HCT116 (cell line): ENCODE measurements around the gene LRFN2. TPM values are rescaled to one million over a fixed set of nuclear protein-coding genes. Genes with fewer than 3 reads are reported as not detected.

Source experiments
- ATAC-seq: fragments of 200-7000 bp; cut with Tn5 transposase; 2 replicates; pipeline ENCODE4 v1.9.1; 2020; ENCODE audit warnings: mild to moderate bottlenecking, moderate library complexity
- BruUV-seq: library from RNA; stranded (reverse); fragments of 400-500 nt; replicated peaks from 2 replicates; lab custom pipeline; 2021; lab: Mats Ljungman, UMichigan
- CTCF ChIA-PET: fragments of 300-600 bp; sonication (Branson Sonifier 250); formaldehyde crosslinking; loops from one replicate; lab custom pipeline; 2021; ENCODE audit warnings: antibody characterized with exemption; lab: Charles Lee
- POLR2A ChIA-PET: fragments of 300-600, 350-600 bp; sonication (Branson Sonifier 250); formaldehyde crosslinking; loops from one replicate; lab custom pipeline; 2021; ENCODE audit warnings: antibody characterized with exemption; lab: Charles Lee
- RAD21 ChIA-PET, 2 experiments: fragments of 300-600 bp; sonication (Branson Sonifier 250); formaldehyde crosslinking; loops; one replicate each; lab custom pipeline; 2023; ENCODE audit warnings: low total read pairs in 2 of 2; ENCODE audit not compliant: uncharacterized antibody in 2 of 2, unreplicated experiment in 2 of 2, low non-redundant PET in 1 of 2; lab: Charles Lee
- DNase-seq: peaks from one replicate; pipeline ENCODE4 v3.0.0-alpha.2; 2010; ENCODE audit warnings: low read depth, low spot score
- H2AFZ ChIP-seq: fragments of 200-600 bp; shearing (Covaris generic), sonication (generic); 2 replicates; pipeline ENCODE4 v1.6.1; 2017; ENCODE audit warnings: low read depth, mixed run types, mixed read lengths, antibody characterized with exemption, low read length; ENCODE audit not compliant: poor library complexity, severe bottlenecking
- H3K27ac ChIP-seq: 2 replicates; pipeline ENCODE4 v1.5.1; 2012; ENCODE audit warnings: low read depth, low read length
- H3K27me3 ChIP-seq: fragments of 200-600 bp; sonication (generic); 2 replicates; pipeline ENCODE4 v1.6.1; 2016; ENCODE audit warnings: mixed run types, low read length, mixed read lengths; ENCODE audit not compliant: insufficient read depth
- H3K36me3 ChIP-seq, 2 experiments: fragments of 200-500 bp in 1 of 2; fragments of 200-600 bp in 1 of 2; sonication (Bioruptor generic) in 1 of 2; sonication (generic) in 1 of 2; 2 replicates each; pipeline versions ENCODE4 v1.5.1 to v1.6.1; 2014 to 2016; ENCODE audit warnings: low read length in 2 of 2, inconsistent platforms in 1 of 2, mixed read lengths in 1 of 2, mixed run types in 1 of 2; ENCODE audit not compliant: insufficient read depth in 2 of 2, control insufficient read depth in 1 of 2
- H3K4me1 ChIP-seq, 2 experiments: fragments of 200-600 bp in 1 of 2; sonication (generic) in 1 of 2; 2 replicates each; pipeline versions ENCODE4 v1.5.1 to v1.6.1; 2012 to 2017; ENCODE audit warnings: low read length in 2 of 2, inconsistent platforms in 1 of 2, mild to moderate bottlenecking in 1 of 2, mixed read lengths in 1 of 2, mixed run types in 1 of 2, moderate library complexity in 1 of 2; ENCODE audit not compliant: insufficient read depth in 2 of 2, control insufficient read depth in 1 of 2
- H3K4me2 ChIP-seq: fragments of 200-600 bp; sonication (generic); 2 replicates; pipeline ENCODE4 v1.6.1; 2017; ENCODE audit warnings: mixed run types, low read length, mixed read lengths
- H3K4me3 ChIP-seq, 2 experiments: fragments of 200-600 bp in 1 of 2; sonication (generic) in 1 of 2; replicated peaks in 1 of 2; 2 replicates each; pipeline ENCODE4 v1.5.1; 2011 to 2016; ENCODE audit warnings: low read length in 2 of 2, control low read depth in 1 of 2, low read depth in 1 of 2, mild to moderate bottlenecking in 1 of 2, mixed read lengths in 1 of 2, mixed run types in 1 of 2
- H3K79me2 ChIP-seq: fragments of 200-600 bp; sonication (generic); 2 replicates; pipeline ENCODE4 v1.6.1; 2017; ENCODE audit warnings: mild to moderate bottlenecking, mixed run types, low read length, moderate library complexity, mixed read lengths; ENCODE audit not compliant: insufficient read depth
- H3K9ac ChIP-seq: fragments of 200-600 bp; sonication (generic); 2 replicates; pipeline ENCODE4 v1.6.1; 2016; ENCODE audit warnings: low read length, mixed read lengths
- H3K9me2 ChIP-seq: fragments of 200-600 bp; sonication (generic), shearing (Covaris generic); 2 replicates; pipeline ENCODE4 v1.6.1; 2017; ENCODE audit warnings: mixed run types, mild to moderate bottlenecking, moderate library complexity; ENCODE audit not compliant: insufficient read depth
- H3K9me3 ChIP-seq, 2 experiments: fragments of 200-500 bp in 1 of 2; fragments of 200-600 bp in 1 of 2; sonication (Bioruptor generic) in 1 of 2; sonication (generic) in 1 of 2; 2 replicates each; pipeline ENCODE4 v1.6.1; 2014 to 2017; ENCODE audit warnings: low read length in 2 of 2, mixed read lengths in 2 of 2, inconsistent platforms in 1 of 2, low read depth in 1 of 2, mild to moderate bottlenecking in 1 of 2, mixed run types in 1 of 2, moderate library complexity in 1 of 2; ENCODE audit not compliant: control insufficient read depth in 1 of 2, insufficient read depth in 1 of 2
- H4K20me1 ChIP-seq: fragments of 200-600 bp; sonication (generic), shearing (Covaris generic); 2 replicates; pipeline ENCODE4 v1.6.1; 2017; ENCODE audit warnings: mixed run types, mild to moderate bottlenecking, moderate library complexity; ENCODE audit not compliant: insufficient read depth
- EGR1 ChIP-seq: IDR thresholded peaks from 2 replicates; pipeline ENCODE4 v1.6.1; 2012; ENCODE audit warnings: low read depth
- FOSL1 ChIP-seq: IDR thresholded peaks from 2 replicates; pipeline ENCODE4 v1.6.1; 2012; ENCODE audit warnings: low read depth
- MAX ChIP-seq: IDR thresholded peaks from 2 replicates; pipeline ENCODE4 v1.6.1; 2012
- POLR2AphosphoS5 ChIP-seq: IDR thresholded peaks from 2 replicates; pipeline ENCODE4 v1.6.1; 2011; ENCODE audit warnings: mild to moderate bottlenecking, low read depth, low read length, moderate library complexity
- SRF ChIP-seq: IDR thresholded peaks from 2 replicates; pipeline ENCODE4 v1.6.1; 2012; ENCODE audit warnings: low read depth
- intact Hi-C: fragments of 100-400 bp; cut with micrococcal nuclease; formaldehyde crosslinking; loops from 2 replicates; pipeline ENCODE4 v1.10.0; 2022
- total RNA-seq: library from RNA; stranded (reverse); gene quantifications from one replicate; pipeline ENCODE4 v1.2.1, GENCODE V29; 2021; ENCODE audit not compliant: unreplicated experiment
- TF ChIP-seq, protein P1 (sequence below): IDR thresholded peaks from 2 replicates; pipeline ENCODE4 v1.6.1; 2012; ENCODE audit warnings: low read depth

Gene LRFN2
- total RNA-seq, 1 experiment from 2014 or later: not detected

DNA sequence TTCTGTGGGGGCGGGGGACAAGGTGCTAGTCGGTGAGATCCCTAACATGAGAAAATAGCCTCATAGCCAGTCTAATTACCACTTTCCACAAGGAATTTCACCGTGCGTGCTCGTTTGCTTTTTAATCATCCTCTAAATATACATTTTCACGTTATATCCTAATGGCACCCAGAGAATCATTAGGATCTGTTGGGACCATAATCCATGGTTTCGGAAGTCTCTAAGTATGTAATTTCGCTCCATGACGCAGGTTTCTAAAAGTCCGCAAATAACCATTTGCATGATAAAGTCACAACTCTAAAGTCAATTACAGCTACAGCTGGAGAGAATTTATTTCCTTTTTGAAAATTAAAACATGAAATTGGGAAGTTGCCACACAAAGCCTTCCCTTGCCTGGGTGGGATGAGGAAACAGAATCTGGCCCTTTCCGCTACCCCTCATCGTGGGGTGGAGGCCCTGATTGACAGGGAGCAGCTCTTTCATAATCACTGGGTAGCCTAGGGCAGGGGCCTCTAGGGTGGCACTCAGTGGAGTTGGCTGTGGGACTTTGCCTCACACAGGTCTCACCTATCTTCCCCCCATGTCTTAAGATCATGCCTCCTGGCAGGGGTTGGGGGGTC lies 81.9 kb downstream of the LRFN2 start:
- Histone ChIP-seq H3K9me2 (no peaks in the 10 kb centered on the region), H3K4me1 (peaks cover 0 to 10% of the 10 kb centered on the region in 2 experiments; a peak in 2 of 4 replicates), H2AFZ (no peak overlapping the region), H4K20me1 (no peaks in the 10 kb centered on the region), H3K4me3 (no peak overlapping the region), H3K9ac (no peak overlapping the region), H3K79me2 (no peaks in the 10 kb centered on the region), H3K27ac (no peak overlapping the region), H3K4me2 (no peak overlapping the region), H3K36me3 (no peaks in the 10 kb centered on the region), H3K9me3 (no peaks in the 10 kb centered on the region), H3K27me3 (no peaks in the 10 kb centered on the region)
- ATAC-seq (no peak), DNase-seq (no peak)
- RAD21 ChIA-PET: no interaction called here
- BruUV-seq: no TSS peak
- CTCF ChIA-PET: no interaction called here
- intact Hi-C loops: no loop called here
- POLR2A ChIA-PET: no interaction called here
- TF ChIP-seq, protein P1, sequence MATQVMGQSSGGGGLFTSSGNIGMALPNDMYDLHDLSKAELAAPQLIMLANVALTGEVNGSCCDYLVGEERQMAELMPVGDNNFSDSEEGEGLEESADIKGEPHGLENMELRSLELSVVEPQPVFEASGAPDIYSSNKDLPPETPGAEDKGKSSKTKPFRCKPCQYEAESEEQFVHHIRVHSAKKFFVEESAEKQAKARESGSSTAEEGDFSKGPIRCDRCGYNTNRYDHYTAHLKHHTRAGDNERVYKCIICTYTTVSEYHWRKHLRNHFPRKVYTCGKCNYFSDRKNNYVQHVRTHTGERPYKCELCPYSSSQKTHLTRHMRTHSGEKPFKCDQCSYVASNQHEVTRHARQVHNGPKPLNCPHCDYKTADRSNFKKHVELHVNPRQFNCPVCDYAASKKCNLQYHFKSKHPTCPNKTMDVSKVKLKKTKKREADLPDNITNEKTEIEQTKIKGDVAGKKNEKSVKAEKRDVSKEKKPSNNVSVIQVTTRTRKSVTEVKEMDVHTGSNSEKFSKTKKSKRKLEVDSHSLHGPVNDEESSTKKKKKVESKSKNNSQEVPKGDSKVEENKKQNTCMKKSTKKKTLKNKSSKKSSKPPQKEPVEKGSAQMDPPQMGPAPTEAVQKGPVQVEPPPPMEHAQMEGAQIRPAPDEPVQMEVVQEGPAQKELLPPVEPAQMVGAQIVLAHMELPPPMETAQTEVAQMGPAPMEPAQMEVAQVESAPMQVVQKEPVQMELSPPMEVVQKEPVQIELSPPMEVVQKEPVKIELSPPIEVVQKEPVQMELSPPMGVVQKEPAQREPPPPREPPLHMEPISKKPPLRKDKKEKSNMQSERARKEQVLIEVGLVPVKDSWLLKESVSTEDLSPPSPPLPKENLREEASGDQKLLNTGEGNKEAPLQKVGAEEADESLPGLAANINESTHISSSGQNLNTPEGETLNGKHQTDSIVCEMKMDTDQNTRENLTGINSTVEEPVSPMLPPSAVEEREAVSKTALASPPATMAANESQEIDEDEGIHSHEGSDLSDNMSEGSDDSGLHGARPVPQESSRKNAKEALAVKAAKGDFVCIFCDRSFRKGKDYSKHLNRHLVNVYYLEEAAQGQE: no peak
- TF ChIP-seq MAX (no peak), POLR2AphosphoS5 (no peak)

GRCh38 chr6:40504274-40504673 lies 82.9 kb downstream of the LRFN2 start:
- DNase-seq: peak; percentile 15
- ChIA-PET RAD21 (no interaction called here), POLR2A (no interaction called here)
- TF ChIP-seq, protein P1: no peak
- peak; percentile 65; the same call in 1 of the 2 replicates for TF ChIP-seq EGR1
- no peak for TF ChIP-seq SRF
- peak; percentile 33; the same call in 1 of the 2 replicates for TF ChIP-seq FOSL1
- TF ChIP-seq, all 23 proteins: peak for 2
- no peaks in the 10 kb centered on the region for H3K36me3 ChIP-seq
- CTCF ChIA-PET: no interaction called here
- no peaks in the 10 kb centered on the region for H3K9me3 ChIP-seq
- H3K4me3 ChIP-seq: no peak overlapping the region
- no peak overlapping the region for H2AFZ ChIP-seq
- peaks cover 0 to 10% of the 10 kb centered on the region in 2 experiments; a peak in 2 of 4 replicates for H3K4me1 ChIP-seq
- BruUV-seq: no TSS peak
- no peaks in the 10 kb centered on the region for H3K79me2 ChIP-seq
- no peak for ATAC-seq
- no peak overlapping the region for H3K27ac ChIP-seq
- H3K27me3 ChIP-seq: 0 out of 2 replicates have a peak, but pooled peaks cover 3% of the 10 kb centered on the region
- no peak overlapping the region for H3K9ac ChIP-seq
- peak overlapping the region; percentile 47 for H3K4me2 ChIP-seq
- H3K9me2 ChIP-seq: no peaks in the 10 kb centered on the region
- intact Hi-C loops: no loop called here
- no peaks in the 10 kb centered on the region for H4K20me1 ChIP-seq
